Hindlimb muscle (tissue), 1 donor: ENCODE results near the gene ACTN3. TPM values are rescaled to one million over a fixed set of nuclear protein-coding genes. Genes with fewer than 3 reads are reported as not detected.
"Not testable (repeated sequence)": the region's sequence is repeated elsewhere in the genome, so short reads cannot be mapped to it uniquely, and the experiment has no call there.

Experiments used
- DNase-seq: peaks from one replicate; pipeline ENCODE4 v3.0.0-alpha.2; 2013
- polyA plus RNA-seq: library from polyadenylated mRNA; unstranded; fragments of 120-200 nt; gene quantifications from one replicate; pipeline ENCODE4 v1.2.1, GENCODE V29; 2013; ENCODE audit not compliant: insufficient read length

The ACTN3 gene
- polyA plus RNA-seq: 141 TPM

DNA sequence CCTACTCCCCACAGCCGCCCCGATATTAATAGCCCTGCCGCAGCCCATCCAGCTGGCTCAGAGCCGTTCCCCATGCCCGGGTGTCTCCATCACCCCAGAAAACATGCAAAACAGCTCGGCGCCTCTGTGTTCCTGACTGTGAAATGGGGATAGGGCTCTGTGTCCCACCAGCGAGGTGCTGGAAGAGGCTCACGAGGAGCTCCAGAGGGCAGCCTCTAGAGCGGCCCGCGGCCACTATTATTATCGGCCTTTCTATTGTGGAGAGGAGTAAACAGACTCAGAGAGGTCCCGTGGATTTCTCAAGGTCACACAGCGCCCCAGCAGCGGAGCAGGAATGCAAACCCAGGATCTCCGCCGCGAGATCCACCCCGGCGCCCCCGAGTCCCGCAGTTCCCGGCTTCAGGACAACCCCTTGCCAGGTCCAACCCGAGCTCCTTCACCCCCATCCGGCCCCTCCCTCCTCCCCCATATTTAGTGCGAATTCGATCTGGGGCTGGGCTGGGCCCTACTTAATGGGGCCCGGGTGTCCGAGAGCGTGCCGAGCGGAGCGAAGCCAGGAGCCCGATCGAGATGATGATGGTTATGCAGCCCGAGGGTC is at the start of gene ACTN3:
ACTN3 (plus strand) TSS at position 536 of the 598 bp plus-strand sequence; CDS start at position 571, 35 bp downstream.
- peak; percentile 24 for DNase-seq

- DNase-seq: no peak
Measured at GRCh38 chr11:66497206-66497605, 49.5 kb upstream of the ACTN3 start.

DNA sequence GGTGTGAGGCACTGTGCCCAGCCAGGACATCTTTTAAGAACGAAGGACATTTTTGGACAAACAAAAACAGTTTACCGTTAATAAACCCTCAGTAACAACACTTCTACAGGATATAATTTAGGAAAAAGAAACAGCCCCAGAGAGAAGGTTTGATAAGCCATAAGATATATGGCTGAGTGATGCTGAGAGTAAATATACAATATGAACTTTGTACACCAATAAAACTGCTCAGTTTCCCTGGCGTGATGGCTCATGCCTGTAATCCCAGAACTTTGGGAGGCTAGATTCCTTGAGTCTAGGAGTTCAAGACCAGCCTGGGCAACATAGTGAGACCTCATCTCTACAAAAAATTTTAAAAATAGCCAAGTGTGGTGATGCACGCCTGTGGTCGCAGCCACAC is 48.2 kb upstream of the ACTN3 start:
- DNase-seq: no peak

- no peak for DNase-seq
Measured at GRCh38 chr11:66505276-66505816, 41.4 kb upstream of the ACTN3 start.

DNA sequence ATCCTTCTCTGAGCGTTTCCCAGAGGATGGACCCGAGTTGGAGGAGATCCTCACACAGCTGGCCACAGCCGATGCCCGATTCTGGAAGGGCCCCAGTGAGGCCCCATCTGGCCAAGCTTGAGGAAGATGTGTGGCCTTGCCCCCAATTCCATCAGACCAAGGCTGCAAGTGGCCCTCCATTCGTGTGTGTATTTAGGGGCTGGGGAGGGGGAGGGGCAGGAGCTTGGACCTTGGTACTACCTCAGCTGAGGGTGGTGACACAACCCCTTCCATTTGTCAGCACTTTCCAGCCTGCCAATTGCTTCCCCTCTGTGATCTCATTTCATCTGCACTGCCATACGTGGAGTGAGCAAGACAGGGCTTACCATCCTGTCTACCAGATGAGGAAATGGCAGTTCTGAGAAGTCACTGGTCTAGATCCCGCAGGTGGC is 37.6 kb upstream of the ACTN3 start:
- DNase-seq: no peak

GRCh38 chr11:66510271-66510989 is 36.3 kb upstream of the ACTN3 start, which contains the start of gene BBS1:
Gene BBS1 (plus strand): TSS chr11:66510635. CDS start chr11:66510660, 25 bp downstream.
- peak; percentile 88 for DNase-seq

DNA sequence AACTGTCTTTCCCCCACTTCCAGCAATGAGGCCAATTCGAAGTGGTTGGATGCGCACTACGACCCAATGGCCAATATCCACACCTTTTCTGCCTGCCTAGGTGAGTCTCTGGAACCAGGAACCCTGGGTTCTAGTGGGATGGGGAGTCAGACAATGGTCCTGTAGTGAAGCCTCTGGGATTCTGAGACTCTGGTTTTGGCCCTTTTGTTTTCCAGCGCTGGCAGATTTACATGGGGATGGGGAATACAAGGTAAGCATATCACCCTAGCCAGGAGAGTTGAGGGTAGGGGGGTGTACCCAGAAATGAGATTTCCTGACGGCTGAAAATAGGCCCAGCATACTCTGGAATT is 35.7 kb upstream of the ACTN3 start:
- DNase-seq: no peak

GRCh38 chr11:66523611-66524010 is 23.1 kb upstream of the ACTN3 start:
- DNase-seq: no peak

GRCh38 chr11:66524304-66525040 is 22.2 kb upstream of the ACTN3 start:
- DNase-seq: no peak

- no peak for DNase-seq
Measured at GRCh38 chr11:66529069-66529468, 17.6 kb upstream of the ACTN3 start.

GRCh38 chr11:66529655-66530054 is 17.0 kb upstream of the ACTN3 start:
- DNase-seq: no peak

GRCh38 chr11:66530927-66531709 is 15.6 kb upstream of the ACTN3 start:
- DNase-seq: no peak

- DNase-seq: no peak
Measured at GRCh38 chr11:66531841-66532240, 14.9 kb upstream of the ACTN3 start.

GRCh38 chr11:66532784-66533183 is 13.9 kb upstream of the ACTN3 start:
- DNase-seq: no peak

- no peak for DNase-seq
Measured at GRCh38 chr11:66539170-66539869, 7.4 kb upstream of the ACTN3 start.

- no peak for DNase-seq
Measured at GRCh38 chr11:66539870-66540213, 6.9 kb upstream of the ACTN3 start.

DNA sequence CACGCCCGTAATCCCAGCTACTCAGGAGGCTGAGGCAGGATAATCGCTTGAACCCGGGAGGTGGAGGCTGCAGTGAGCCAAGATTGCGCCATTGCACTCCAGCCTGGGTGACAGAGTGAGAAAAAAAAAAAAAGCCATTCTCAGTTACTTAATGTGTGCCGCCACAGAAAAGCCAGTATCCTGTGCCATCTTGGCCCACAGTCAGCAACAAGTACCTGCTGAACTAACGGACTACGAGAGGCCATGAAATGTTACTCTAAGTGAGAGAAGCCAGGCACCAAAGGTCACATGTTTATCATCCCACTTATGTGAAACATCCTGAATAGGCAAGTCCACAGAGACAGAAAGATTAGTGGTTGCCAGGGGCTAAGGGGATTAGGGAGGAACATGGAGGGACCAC is 6.1 kb upstream of the ACTN3 start:
- DNase-seq: not testable (repeated sequence)

DNA sequence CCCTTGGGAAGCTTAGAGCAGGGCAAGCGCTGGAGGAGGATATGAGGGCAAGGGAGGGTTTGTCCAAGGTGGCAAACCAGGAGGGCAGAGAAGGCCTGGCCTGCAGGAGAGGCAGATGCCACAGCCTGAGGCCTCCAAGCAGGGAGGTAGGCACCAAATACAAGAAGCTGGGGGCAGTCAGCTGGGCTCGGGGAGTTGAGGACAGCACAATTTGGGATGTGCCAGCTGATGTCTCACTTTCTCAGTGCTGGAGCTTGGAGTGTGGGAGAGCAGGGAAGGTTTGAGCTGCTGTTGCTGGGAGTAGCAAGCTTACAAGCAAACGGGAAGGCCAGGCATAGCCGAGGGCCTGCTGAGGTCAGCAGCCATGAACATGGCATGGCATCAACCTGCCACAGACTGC is 4.8 kb upstream of the ACTN3 start:
- no peak for DNase-seq

- no peak for DNase-seq
Measured at GRCh38 chr11:66542362-66542761, 4.3 kb upstream of the ACTN3 start.

GRCh38 chr11:66543263-66544107 is 3.2 kb upstream of the ACTN3 start:
- peak; percentile 62 for DNase-seq

DNA sequence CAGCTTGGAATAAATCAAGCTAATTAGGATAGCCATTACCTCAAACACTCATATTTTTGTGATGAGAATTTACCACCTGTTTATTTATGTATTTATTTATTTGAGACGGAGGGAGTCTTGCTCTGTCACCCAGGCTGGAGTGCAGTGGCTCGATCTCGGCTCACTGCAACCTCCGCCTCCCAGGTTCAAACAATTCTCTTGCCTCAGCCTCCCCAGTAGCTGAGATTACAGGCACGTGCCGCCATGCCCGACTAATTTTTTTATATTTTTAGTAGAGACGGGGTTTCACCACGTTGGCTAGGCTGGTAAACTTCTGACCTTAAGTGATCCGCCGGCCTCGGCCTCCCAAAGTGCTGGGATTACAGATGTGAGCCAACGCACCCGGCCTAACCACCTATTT is 1.8 kb upstream of the ACTN3 start:
- not testable (repeated sequence) for DNase-seq
